Lower leg skin (tissue), 3 donors: ENCODE results near the gene CELF2.

Experiments
- POLR2A ChIP-seq, 2 donors: fragments of 450-650 bp; IDR thresholded peaks; one replicate each; pipeline ENCODE4 v1.6.1; 2016 to 2017; ENCODE audit warnings: antibody characterized with exemption in 2 of 2, mild to moderate bottlenecking in 1 of 2, moderate library complexity in 1 of 2
- TF ChIP-seq, protein P1 (sequence below), 3 donors: fragments of 450-650 bp; IDR thresholded peaks; one replicate each; pipeline ENCODE4 v1.5.1; 2016; ENCODE audit warnings: antibody characterized with exemption in 3 of 3, mild to moderate bottlenecking in 3 of 3, moderate library complexity in 2 of 3

- TF ChIP-seq, protein P1, sequence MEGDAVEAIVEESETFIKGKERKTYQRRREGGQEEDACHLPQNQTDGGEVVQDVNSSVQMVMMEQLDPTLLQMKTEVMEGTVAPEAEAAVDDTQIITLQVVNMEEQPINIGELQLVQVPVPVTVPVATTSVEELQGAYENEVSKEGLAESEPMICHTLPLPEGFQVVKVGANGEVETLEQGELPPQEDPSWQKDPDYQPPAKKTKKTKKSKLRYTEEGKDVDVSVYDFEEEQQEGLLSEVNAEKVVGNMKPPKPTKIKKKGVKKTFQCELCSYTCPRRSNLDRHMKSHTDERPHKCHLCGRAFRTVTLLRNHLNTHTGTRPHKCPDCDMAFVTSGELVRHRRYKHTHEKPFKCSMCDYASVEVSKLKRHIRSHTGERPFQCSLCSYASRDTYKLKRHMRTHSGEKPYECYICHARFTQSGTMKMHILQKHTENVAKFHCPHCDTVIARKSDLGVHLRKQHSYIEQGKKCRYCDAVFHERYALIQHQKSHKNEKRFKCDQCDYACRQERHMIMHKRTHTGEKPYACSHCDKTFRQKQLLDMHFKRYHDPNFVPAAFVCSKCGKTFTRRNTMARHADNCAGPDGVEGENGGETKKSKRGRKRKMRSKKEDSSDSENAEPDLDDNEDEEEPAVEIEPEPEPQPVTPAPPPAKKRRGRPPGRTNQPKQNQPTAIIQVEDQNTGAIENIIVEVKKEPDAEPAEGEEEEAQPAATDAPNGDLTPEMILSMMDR (IDR thresholded peaks at IDR 0.05), result no peak
- no peak for TF ChIP-seq POLR2A (IDR thresholded peaks at IDR 0.05)
These were observed 2.8 kb upstream of the CELF2 start for GRCh38 chr10:11014671-11015445.
